Activated T-cell treated with anti-CD3 and anti-CD28 coated beads for 4 hours (primary cell): Measurements from ENCODE around the gene CSHL1.
"Not testable (repeated sequence)": the region's sequence is repeated elsewhere in the genome, so short reads cannot be mapped to it uniquely, and the experiment has no call there.

Experiments used
- DNase-seq: peaks from one replicate; pipeline ENCODE4 v3.0.0-alpha.2; 2020

Gene CSHL1

GRCh38 chr17:63939884-63940283 is 28.8 kb upstream of the CSHL1 start:
- DNase-seq = no peak

- DNase-seq = no peak
These were observed 28.3 kb upstream of the CSHL1 start for GRCh38 chr17:63939401-63939800.

GRCh38 chr17:63937920-63938319 is 26.9 kb upstream of the CSHL1 start:
- DNase-seq = no peak

- no peak for DNase-seq
These were observed 26.3 kb upstream of the CSHL1 start for GRCh38 chr17:63937319-63937718.

- no peak for DNase-seq
These were observed 23.4 kb upstream of the CSHL1 start for GRCh38 chr17:63934183-63935112.

- DNase-seq = no peak
These were observed 22.5 kb upstream of the CSHL1 start for GRCh38 chr17:63933598-63933997.

- no peak for DNase-seq
These were observed 21.7 kb upstream of the CSHL1 start for GRCh38 chr17:63932721-63933120.

GRCh38 chr17:63931981-63932561 is 21.0 kb upstream of the CSHL1 start, which contains the start of gene CD79B:
TSS of gene CD79B (minus strand) at chr17:63932331. CDS start at chr17:63932261, 70 bp downstream.
- DNase-seq = no peak

GRCh38 chr17:63930951-63931575 is 20.0 kb upstream of the CSHL1 start:
- peak; percentile 40 for DNase-seq

- no peak for DNase-seq
These were observed 19.1 kb upstream of the CSHL1 start for GRCh38 chr17:63929860-63930766.

- no peak for DNase-seq
These were observed 18.1 kb upstream of the CSHL1 start for GRCh38 chr17:63928966-63929695.

- DNase-seq = no peak
These were observed 17.2 kb upstream of the CSHL1 start for GRCh38 chr17:63928172-63928666.

- DNase-seq = no peak
These were observed 16.6 kb upstream of the CSHL1 start for GRCh38 chr17:63927464-63928171.

- no peak for DNase-seq
These were observed 15.1 kb upstream of the CSHL1 start for GRCh38 chr17:63926164-63926563.

GRCh38 chr17:63925615-63926014 is 14.6 kb upstream of the CSHL1 start:
- DNase-seq = no peak

GRCh38 chr17:63922402-63922801 is 11.3 kb upstream of the CSHL1 start:
- not testable (repeated sequence) for DNase-seq

GRCh38 chr17:63920779-63921178 is 9.7 kb upstream of the CSHL1 start:
- DNase-seq = not testable (repeated sequence)

GRCh38 chr17:63920050-63920449 is 9.0 kb upstream of the CSHL1 start:
- DNase-seq = not testable (repeated sequence)

GRCh38 chr17:63919311-63919723 is 8.3 kb upstream of the CSHL1 start:
- DNase-seq = peak; percentile 69

- DNase-seq = not testable (repeated sequence)
These were observed 7.8 kb upstream of the CSHL1 start, which contains the start of gene GH1 for GRCh38 chr17:63918789-63919305. TSS of gene GH1 (minus strand) at chr17:63918839. CDS start at chr17:63918776, 63 bp downstream.

- no peak for DNase-seq
These were observed 7.2 kb upstream of the CSHL1 start for GRCh38 chr17:63918305-63918704.
